ENCODE results near the gene PTPRK.

PTPRK gene

DNA sequence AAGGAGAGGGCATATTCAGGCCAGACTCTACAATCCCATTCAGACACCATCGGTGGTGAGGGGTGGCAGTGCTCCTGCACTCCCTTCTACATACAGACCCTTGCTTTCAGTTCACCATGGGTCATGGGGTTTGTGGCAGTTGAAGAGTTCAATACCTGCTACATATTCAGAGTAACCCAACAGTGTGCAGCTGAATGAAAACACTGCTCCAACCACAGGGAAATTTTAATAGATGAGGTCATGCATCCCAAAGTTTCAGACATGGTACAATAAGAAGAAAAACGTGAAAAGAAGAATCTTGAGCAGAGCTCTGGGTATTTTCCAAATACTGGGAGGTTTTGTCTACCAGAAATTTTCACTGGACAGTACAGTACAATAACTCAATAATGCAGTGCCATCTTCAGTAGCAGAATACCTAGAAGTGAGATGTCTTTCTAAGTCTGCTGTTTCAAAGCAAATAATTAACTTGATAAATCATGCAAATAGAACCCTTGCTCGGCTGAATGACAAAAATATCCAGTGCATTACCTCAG, 162.1 kb downstream of the PTPRK start:
- Histone ChIP-seq H3K27me3 (ENCODE audit: control insufficient read depth in 1 of 2, insufficient read depth in 2 of 2, low read length in 2 of 2) (no peaks in the 10 kb centered on the region), H3K27ac (ENCODE audit: low read depth, low read length) (no peak overlapping the region), H3K9me3 (ENCODE audit: control insufficient read depth in 1 of 2, low read length in 2 of 2) (no peaks in the 10 kb centered on the region), H3K4me3 (ENCODE audit: low read depth in 1 of 2, low read length in 2 of 2) (no peak overlapping the region), H3K9ac (ENCODE audit: low read depth in 1 of 2, low read length in 2 of 2) (no peak overlapping the region), H3K4me1 (ENCODE audit: control insufficient read depth in 1 of 2, insufficient read depth in 2 of 2, low read length in 2 of 2) (peaks cover 18 to 34% of the 10 kb centered on the region in 2 donors), H3K36me3 (ENCODE audit: control insufficient read depth in 1 of 2, insufficient read depth in 2 of 2, low read length in 2 of 2) (no peaks in the 10 kb centered on the region)

DNA sequence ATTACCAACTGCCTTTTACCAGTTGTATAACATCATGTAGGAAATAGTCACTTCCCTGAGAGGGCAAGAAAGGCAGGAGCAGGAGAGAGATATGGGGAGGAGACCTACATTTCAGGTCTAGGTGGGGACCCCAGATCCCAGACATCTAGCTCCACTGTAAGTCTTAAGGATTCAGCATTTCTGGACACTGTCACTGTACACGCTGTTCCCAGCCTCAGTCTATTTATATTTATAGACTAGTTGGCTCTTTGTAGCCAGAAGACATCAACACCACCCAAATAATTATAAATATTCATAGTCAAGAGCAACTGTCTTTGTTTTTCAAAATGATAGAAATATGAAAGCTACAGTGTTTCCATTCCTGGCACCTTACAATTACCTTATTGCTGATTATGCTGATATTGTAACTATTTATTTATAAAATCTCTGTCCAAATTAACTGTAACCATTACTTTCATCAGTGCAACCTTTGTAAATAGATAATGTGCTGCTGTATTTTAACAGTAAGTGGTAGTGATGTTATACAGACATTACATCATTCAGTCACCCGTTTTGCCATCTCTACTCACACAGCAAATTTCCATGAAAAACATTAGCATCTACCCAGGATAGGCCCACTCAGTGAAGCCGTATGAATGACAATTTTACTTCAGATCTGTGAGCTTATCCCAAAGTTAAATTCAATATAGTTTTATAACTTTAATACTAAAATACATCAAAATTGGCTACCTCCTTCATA, 162.8 kb downstream of the PTPRK start:
- no peak overlapping the region for H3K4me3 ChIP-seq (ENCODE audit: low read depth in 1 of 2, low read length in 2 of 2)
- no peaks in the 10 kb centered on the region for H3K36me3 ChIP-seq (ENCODE audit: control insufficient read depth in 1 of 2, insufficient read depth in 2 of 2, low read length in 2 of 2)
- no peak overlapping the region for H3K9ac ChIP-seq (ENCODE audit: low read depth in 1 of 2, low read length in 2 of 2)
- no peaks in the 10 kb centered on the region for H3K27me3 ChIP-seq (ENCODE audit: control insufficient read depth in 1 of 2, insufficient read depth in 2 of 2, low read length in 2 of 2)
- no peaks in the 10 kb centered on the region for H3K9me3 ChIP-seq (ENCODE audit: control insufficient read depth in 1 of 2, low read length in 2 of 2)
- H3K27ac ChIP-seq (ENCODE audit: low read depth, low read length): no peak overlapping the region
- peaks cover 20 to 33% of the 10 kb centered on the region in 2 donors for H3K4me1 ChIP-seq (ENCODE audit: control insufficient read depth in 1 of 2, insufficient read depth in 2 of 2, low read length in 2 of 2)

DNA sequence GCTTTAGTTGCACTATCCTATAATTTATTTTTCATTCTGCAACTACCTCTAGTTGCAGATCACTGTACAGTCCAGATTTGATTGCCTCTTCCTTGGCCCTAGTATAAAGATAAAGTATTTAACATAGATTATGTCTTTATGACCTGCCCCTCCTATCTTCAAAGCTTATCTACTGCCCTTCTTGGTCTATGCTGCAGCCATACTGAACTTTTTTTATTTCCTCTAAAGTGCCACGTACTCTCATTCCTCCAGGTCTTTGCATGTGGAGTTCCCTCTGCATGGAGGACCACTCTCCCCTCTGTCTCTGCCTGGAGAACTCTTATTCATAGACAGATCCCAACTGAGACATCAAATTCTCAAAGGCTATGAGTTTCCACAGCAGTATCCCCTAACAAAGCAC, 168.0 kb downstream of the PTPRK start:
- H3K27ac ChIP-seq (ENCODE audit: low read depth, low read length): no peak overlapping the region
- H3K9me3 ChIP-seq (ENCODE audit: control insufficient read depth in 1 of 2, low read length in 2 of 2): no peaks in the 10 kb centered on the region
- no peak overlapping the region for H3K9ac ChIP-seq (ENCODE audit: low read depth in 1 of 2, low read length in 2 of 2)
- peaks cover 9 to 48% of the 10 kb centered on the region in 2 donors for H3K4me1 ChIP-seq (ENCODE audit: control insufficient read depth in 1 of 2, insufficient read depth in 2 of 2, low read length in 2 of 2)
- H3K27me3 ChIP-seq (ENCODE audit: control insufficient read depth in 1 of 2, insufficient read depth in 2 of 2, low read length in 2 of 2): no peaks in the 10 kb centered on the region
- H3K36me3 ChIP-seq (ENCODE audit: control insufficient read depth in 1 of 2, insufficient read depth in 2 of 2, low read length in 2 of 2): no peaks in the 10 kb centered on the region
- H3K4me3 ChIP-seq (ENCODE audit: low read depth in 1 of 2, low read length in 2 of 2): no peak overlapping the region

DNA sequence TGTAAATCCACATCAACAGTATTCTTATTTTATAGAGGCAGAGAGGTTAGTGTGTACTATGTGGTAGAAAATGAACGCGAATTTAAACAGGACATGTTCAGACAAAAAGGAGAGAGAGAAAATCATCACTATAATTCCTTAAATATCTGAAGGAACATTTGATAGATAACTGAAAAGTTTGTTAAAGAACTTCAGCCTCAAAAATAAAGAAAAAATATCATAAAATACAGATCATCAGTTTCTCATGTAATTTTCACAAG, 169.2 kb downstream of the PTPRK start:
- no peaks in the 10 kb centered on the region for H3K27me3 ChIP-seq (ENCODE audit: control insufficient read depth in 1 of 2, insufficient read depth in 2 of 2, low read length in 2 of 2)
- H3K4me1 ChIP-seq (ENCODE audit: control insufficient read depth in 1 of 2, insufficient read depth in 2 of 2, low read length in 2 of 2): peaks cover 7 to 40% of the 10 kb centered on the region in 2 donors
- H3K9me3 ChIP-seq (ENCODE audit: control insufficient read depth in 1 of 2, low read length in 2 of 2): no peaks in the 10 kb centered on the region
- no peak overlapping the region for H3K9ac ChIP-seq (ENCODE audit: low read depth in 1 of 2, low read length in 2 of 2)
- H3K4me3 ChIP-seq (ENCODE audit: low read depth in 1 of 2, low read length in 2 of 2): no peak overlapping the region
- H3K27ac ChIP-seq (ENCODE audit: low read depth, low read length): no peak overlapping the region
- H3K36me3 ChIP-seq (ENCODE audit: control insufficient read depth in 1 of 2, insufficient read depth in 2 of 2, low read length in 2 of 2): no peaks in the 10 kb centered on the region

DNA sequence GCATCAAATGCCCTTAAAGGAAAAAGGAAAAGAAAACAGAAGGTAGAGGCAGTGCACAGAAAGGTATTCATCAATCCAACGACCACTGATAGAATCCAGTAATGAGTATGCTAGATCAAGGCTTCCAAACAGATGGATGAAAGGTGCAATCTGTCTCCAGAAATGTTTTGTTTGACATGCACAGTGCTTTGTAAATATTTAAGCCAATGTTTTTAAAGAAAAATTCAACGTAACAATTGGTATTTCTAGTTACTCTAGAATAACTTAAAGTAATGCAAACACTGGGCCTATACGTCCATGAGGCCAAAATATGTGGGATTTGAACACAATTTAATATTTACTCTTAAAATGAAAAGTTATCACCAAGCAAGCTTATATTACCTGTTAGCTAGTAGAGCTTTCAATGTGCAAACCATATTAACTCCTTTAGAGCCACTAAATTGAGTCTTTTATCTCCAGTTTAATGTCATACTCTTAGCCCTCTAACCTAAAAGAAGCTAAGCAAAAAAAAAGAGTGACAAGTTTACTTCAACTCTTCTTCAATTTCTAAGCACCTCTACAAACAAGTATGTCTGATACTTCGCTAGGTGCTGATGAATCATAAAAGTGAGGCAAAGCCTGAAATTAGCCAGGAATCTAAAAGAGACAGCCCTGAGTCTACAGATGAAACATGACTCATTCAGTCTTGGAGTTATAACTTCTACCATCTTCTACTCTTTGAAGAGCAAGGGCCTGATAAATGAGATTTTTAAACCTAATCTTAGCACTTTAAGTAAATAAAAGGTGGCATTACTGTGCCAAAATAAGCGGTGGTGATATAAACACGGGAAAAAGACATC, 169.8 kb downstream of the PTPRK start:
- Histone ChIP-seq H3K4me3 (ENCODE audit: low read depth in 1 of 2, low read length in 2 of 2) (no peak overlapping the region), H3K27ac (ENCODE audit: low read depth, low read length) (no peak overlapping the region), H3K9me3 (ENCODE audit: control insufficient read depth in 1 of 2, low read length in 2 of 2) (no peaks in the 10 kb centered on the region), H3K27me3 (ENCODE audit: control insufficient read depth in 1 of 2, insufficient read depth in 2 of 2, low read length in 2 of 2) (no peaks in the 10 kb centered on the region), H3K9ac (ENCODE audit: low read depth in 1 of 2, low read length in 2 of 2) (no peak overlapping the region), H3K4me1 (ENCODE audit: control insufficient read depth in 1 of 2, insufficient read depth in 2 of 2, low read length in 2 of 2) (peaks cover 7 to 40% of the 10 kb centered on the region in 2 donors), H3K36me3 (ENCODE audit: control insufficient read depth in 1 of 2, insufficient read depth in 2 of 2, low read length in 2 of 2) (no peaks in the 10 kb centered on the region)

DNA sequence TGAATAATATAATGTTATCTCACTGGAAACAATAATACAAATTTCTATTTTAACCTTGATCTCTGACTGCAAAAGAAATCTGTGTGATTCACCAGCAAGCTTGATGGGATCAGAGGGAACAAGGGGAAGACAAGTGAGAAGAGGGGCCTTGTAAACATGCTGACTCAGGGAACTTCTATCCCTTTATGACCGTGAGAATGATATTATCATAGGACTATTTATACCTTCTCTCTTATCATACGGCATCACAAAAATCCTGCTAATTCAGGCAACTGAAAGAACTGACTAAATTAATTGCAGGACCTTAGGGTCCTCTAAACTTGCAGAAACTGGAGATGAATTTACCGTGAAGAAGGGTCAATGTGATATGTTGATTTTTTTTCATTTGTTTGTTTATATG, 173.3 kb downstream of the PTPRK start:
- Histone ChIP-seq H3K4me1 (ENCODE audit: control insufficient read depth in 1 of 2, insufficient read depth in 2 of 2, low read length in 2 of 2) (peaks cover 3 to 29% of the 10 kb centered on the region in 2 donors), H3K27me3 (ENCODE audit: control insufficient read depth in 1 of 2, insufficient read depth in 2 of 2, low read length in 2 of 2) (no peaks in the 10 kb centered on the region), H3K27ac (ENCODE audit: low read depth, low read length) (no peak overlapping the region), H3K36me3 (ENCODE audit: control insufficient read depth in 1 of 2, insufficient read depth in 2 of 2, low read length in 2 of 2) (no peaks in the 10 kb centered on the region), H3K9ac (ENCODE audit: low read depth in 1 of 2, low read length in 2 of 2) (no peak overlapping the region), H3K9me3 (ENCODE audit: control insufficient read depth in 1 of 2, low read length in 2 of 2) (no peaks in the 10 kb centered on the region), H3K4me3 (ENCODE audit: low read depth in 1 of 2, low read length in 2 of 2) (no peak overlapping the region)

DNA sequence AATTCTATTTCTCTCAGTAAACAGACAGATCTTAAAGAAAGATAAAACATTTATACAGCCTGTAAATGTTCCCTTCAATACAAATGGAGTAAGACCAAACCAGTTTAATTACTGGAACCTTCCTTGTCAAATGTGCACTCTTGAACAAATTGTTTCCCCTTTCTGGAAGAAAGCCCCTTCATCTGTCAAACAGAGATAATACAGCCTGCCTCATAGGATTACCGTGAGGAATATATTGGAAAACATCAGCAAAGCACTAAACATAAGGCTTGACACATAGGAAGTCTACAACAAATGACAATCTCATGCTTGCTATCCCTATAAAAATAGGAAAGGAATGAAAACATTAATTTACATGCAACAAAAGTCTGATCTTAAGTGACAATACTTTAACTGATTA, 173.8 kb downstream of the PTPRK start:
- Histone ChIP-seq H3K9ac (ENCODE audit: low read depth in 1 of 2, low read length in 2 of 2) (no peak overlapping the region), H3K27ac (ENCODE audit: low read depth, low read length) (no peak overlapping the region), H3K4me1 (ENCODE audit: control insufficient read depth in 1 of 2, insufficient read depth in 2 of 2, low read length in 2 of 2) (peaks cover 3 to 27% of the 10 kb centered on the region in 2 donors), H3K27me3 (ENCODE audit: control insufficient read depth in 1 of 2, insufficient read depth in 2 of 2, low read length in 2 of 2) (no peaks in the 10 kb centered on the region), H3K9me3 (ENCODE audit: control insufficient read depth in 1 of 2, low read length in 2 of 2) (no peaks in the 10 kb centered on the region), H3K36me3 (ENCODE audit: control insufficient read depth in 1 of 2, insufficient read depth in 2 of 2, low read length in 2 of 2) (no peaks in the 10 kb centered on the region), H3K4me3 (ENCODE audit: low read depth in 1 of 2, low read length in 2 of 2) (no peak overlapping the region)

DNA sequence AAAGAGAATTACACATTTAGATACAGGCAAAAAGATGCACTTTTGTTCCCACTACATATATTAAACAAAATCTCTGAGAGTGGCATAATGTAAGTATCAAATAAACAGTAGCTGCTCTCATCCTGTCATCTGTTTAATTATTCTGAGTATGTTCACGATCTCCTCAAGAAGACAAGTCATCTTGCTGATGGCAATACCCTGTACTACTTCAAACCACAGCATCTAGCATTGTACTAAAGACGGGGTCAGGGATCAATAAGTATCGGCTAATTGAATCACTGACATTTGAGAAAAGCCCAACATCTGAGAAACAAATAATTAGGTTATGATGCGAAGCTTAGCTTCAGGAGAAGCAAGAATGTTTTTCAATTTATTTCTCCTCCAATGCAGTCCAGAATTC, 175.1 kb downstream of the PTPRK start:
- H3K4me3 ChIP-seq (ENCODE audit: low read depth in 1 of 2, low read length in 2 of 2): no peak overlapping the region
- H3K27me3 ChIP-seq (ENCODE audit: control insufficient read depth in 1 of 2, insufficient read depth in 2 of 2, low read length in 2 of 2): no peaks in the 10 kb centered on the region
- no peaks in the 10 kb centered on the region for H3K9me3 ChIP-seq (ENCODE audit: control insufficient read depth in 1 of 2, low read length in 2 of 2)
- no peaks in the 10 kb centered on the region for H3K36me3 ChIP-seq (ENCODE audit: control insufficient read depth in 1 of 2, insufficient read depth in 2 of 2, low read length in 2 of 2)
- H3K27ac ChIP-seq (ENCODE audit: low read depth, low read length): no peak overlapping the region
- H3K4me1 ChIP-seq (ENCODE audit: control insufficient read depth in 1 of 2, insufficient read depth in 2 of 2, low read length in 2 of 2): peaks cover 3 to 16% of the 10 kb centered on the region in 2 donors
- H3K9ac ChIP-seq (ENCODE audit: low read depth in 1 of 2, low read length in 2 of 2): no peak overlapping the region

DNA sequence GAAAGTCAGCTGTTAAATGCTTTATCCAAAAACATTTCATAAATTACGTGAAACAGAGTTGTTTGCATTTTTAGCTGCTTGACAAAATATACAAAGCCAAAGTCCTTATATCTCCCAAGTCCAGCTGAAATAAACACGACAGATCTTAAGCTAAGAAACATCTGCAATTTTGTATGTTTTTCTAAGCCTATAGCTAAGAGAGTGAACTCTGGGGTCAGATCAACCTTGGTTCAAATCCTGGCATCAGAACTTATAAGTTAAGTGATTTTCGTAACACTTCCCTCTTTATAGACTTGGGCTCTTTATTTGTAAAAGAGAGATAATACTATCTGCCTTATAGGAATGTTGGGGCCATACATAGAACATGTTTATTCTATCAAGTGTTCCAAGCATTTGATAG, 176.7 kb downstream of the PTPRK start:
- no peaks in the 10 kb centered on the region for H3K9me3 ChIP-seq (ENCODE audit: control insufficient read depth in 1 of 2, low read length in 2 of 2)
- H3K27ac ChIP-seq (ENCODE audit: low read depth, low read length): no peak overlapping the region
- peaks cover 9 to 18% of the 10 kb centered on the region in 2 donors for H3K4me1 ChIP-seq (ENCODE audit: control insufficient read depth in 1 of 2, insufficient read depth in 2 of 2, low read length in 2 of 2)
- no peaks in the 10 kb centered on the region for H3K27me3 ChIP-seq (ENCODE audit: control insufficient read depth in 1 of 2, insufficient read depth in 2 of 2, low read length in 2 of 2)
- H3K36me3 ChIP-seq (ENCODE audit: control insufficient read depth in 1 of 2, insufficient read depth in 2 of 2, low read length in 2 of 2): no peaks in the 10 kb centered on the region
- H3K4me3 ChIP-seq (ENCODE audit: low read depth in 1 of 2, low read length in 2 of 2): no peak overlapping the region
- no peak overlapping the region for H3K9ac ChIP-seq (ENCODE audit: low read depth in 1 of 2, low read length in 2 of 2)

DNA sequence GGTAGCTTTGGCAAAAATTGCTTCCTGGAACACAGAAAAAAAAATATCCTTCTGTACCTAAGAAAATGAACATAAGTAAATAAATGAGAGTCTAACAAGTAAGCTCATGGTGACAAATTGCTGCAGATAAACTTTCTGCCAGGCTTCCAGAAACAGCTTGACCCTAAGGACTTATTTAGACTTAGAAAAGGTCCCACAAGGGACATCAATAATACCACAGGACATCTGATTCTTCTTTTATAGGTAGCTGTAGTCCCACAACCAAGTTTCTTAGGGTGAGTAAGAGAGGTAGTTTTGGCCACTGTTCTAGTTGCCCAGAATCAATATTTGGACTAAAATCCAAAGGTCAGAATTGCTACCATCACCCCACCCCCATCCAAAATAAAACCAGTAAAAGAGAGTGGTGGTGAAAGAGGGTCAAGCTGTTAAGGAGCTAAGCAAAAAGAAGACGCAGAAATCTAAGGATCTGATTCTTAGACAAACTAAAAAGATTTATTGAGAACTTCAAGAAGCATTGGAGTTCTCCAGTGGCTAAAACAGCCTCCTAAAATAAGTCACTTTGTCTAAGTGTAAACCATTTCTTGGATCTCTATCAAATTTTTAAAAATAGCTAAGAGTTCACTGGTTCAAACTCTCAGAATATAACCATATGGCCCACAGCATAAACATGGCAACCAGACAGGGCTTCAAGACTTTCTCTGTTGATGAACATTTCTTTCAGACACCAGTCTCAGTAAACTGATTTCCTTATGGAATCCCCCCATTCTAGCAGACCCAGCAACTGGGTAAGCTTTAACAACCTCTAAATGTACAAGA, 180.6 kb downstream of the PTPRK start:
- Histone ChIP-seq H3K4me3 (ENCODE audit: low read depth in 1 of 2, low read length in 2 of 2) (no peak overlapping the region), H3K4me1 (ENCODE audit: control insufficient read depth in 1 of 2, insufficient read depth in 2 of 2, low read length in 2 of 2) (peaks cover 9 to 19% of the 10 kb centered on the region in 2 donors), H3K27ac (ENCODE audit: low read depth, low read length) (no peak overlapping the region), H3K27me3 (ENCODE audit: control insufficient read depth in 1 of 2, insufficient read depth in 2 of 2, low read length in 2 of 2) (no peaks in the 10 kb centered on the region), H3K9me3 (ENCODE audit: control insufficient read depth in 1 of 2, low read length in 2 of 2) (no peaks in the 10 kb centered on the region), H3K9ac (ENCODE audit: low read depth in 1 of 2, low read length in 2 of 2) (no peak overlapping the region), H3K36me3 (ENCODE audit: control insufficient read depth in 1 of 2, insufficient read depth in 2 of 2, low read length in 2 of 2) (no peaks in the 10 kb centered on the region)

All from duodenal mucosa (tissue), 2 donors.